HG02763 (cell line): ENCODE results near the gene SCGB1D1.

Experiments used
- ATAC-seq: cut with Tn5 transposase; IDR thresholded peaks from one replicate; pipeline ENCODE4 v1.9.1; 2021; ENCODE audit warnings: mild to moderate bottlenecking, moderate library complexity; ENCODE audit not compliant: unreplicated experiment

Gene SCGB1D1

GRCh38 chr11:62221498-62221897, 31.5 kb downstream of the SCGB1D1 start:
- no peak for ATAC-seq

- no peak for ATAC-seq
Observed at GRCh38 chr11:62223095-62223494, 33.1 kb downstream of the SCGB1D1 start.

- ATAC-seq, result no peak
Observed at GRCh38 chr11:62233730-62234129, 43.7 kb downstream of the SCGB1D1 start.

- ATAC-seq, result no peak
Observed at GRCh38 chr11:62236187-62236586, 46.2 kb downstream of the SCGB1D1 start.

- no peak for ATAC-seq
Observed at GRCh38 chr11:62237499-62237898, 47.5 kb downstream of the SCGB1D1 start.

GRCh38 chr11:62238151-62238550, 48.1 kb downstream of the SCGB1D1 start:
- ATAC-seq, result no peak

GRCh38 chr11:62241095-62241494, 51.1 kb downstream of the SCGB1D1 start:
- ATAC-seq, result no peak

GRCh38 chr11:62242021-62242420, 52.0 kb downstream of the SCGB1D1 start, which contains the start of gene SCGB1D2:
TSS of gene SCGB1D2 (plus strand) at chr11:62242239. CDS start at chr11:62242308, 69 bp downstream.
- no peak for ATAC-seq
